Measurements from ENCODE around the gene CCNL2. TPM values are rescaled to one million over a fixed set of nuclear protein-coding genes. Genes with fewer than 3 reads are reported as not detected.

Gene CCNL2
- total and polyA plus RNA-seq, 8 donors, result 49.2 to 409 (median 84.1) TPM

DNA sequence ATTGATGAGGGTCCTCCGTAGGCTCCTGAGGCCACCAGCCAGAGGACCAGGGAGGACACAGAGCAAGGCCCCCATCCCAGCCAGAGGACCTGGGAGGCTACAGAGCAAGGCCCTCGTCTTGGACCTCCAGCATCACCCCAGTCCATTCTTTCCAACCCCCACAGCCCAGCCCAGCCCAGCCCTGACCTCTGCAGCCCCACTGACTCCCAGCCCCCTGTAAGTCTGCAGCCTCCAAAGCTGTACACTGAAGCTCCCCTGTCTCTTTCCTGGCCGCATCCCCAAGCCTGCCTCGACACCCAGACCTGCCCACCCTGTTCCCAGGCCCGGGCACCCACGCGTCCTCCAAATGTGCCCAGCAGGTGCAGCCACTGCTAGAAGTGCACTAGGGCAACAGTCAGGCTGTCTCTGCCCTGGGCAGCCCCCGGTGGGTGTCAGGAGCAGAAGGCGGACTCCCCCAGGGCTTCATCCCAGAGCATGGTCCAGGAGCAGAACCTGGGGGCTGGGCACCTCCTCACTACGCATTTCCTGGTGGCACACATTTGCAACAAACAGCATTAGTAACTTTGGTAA lies 52.0 kb downstream of the CCNL2 start:
- WGBS, 2 donors, result 42 to 52% methylated on average over 10 of the region's 10 CpGs
- ATAC-seq (no peak), FAIRE-seq (no peak), DNase-seq (peak in 1 of 6 donors; percentile 34)
- H3K9me3 ChIP-seq, result no peaks in the 10 kb centered on the region
- intact Hi-C loops (cut with DNase I), result no loop called here
- no peaks in the 10 kb centered on the region for H3K36me3 ChIP-seq
- peaks cover 8 to 20% (median 11%) of the 10 kb centered on the region in 3 donors for H3K4me1 ChIP-seq
- TF ChIP-seq, protein P1, sequence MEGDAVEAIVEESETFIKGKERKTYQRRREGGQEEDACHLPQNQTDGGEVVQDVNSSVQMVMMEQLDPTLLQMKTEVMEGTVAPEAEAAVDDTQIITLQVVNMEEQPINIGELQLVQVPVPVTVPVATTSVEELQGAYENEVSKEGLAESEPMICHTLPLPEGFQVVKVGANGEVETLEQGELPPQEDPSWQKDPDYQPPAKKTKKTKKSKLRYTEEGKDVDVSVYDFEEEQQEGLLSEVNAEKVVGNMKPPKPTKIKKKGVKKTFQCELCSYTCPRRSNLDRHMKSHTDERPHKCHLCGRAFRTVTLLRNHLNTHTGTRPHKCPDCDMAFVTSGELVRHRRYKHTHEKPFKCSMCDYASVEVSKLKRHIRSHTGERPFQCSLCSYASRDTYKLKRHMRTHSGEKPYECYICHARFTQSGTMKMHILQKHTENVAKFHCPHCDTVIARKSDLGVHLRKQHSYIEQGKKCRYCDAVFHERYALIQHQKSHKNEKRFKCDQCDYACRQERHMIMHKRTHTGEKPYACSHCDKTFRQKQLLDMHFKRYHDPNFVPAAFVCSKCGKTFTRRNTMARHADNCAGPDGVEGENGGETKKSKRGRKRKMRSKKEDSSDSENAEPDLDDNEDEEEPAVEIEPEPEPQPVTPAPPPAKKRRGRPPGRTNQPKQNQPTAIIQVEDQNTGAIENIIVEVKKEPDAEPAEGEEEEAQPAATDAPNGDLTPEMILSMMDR (IDR thresholded peaks at IDR 0.05), result no peak
- peak overlapping the region in 3 of 4 donors; percentile 66 to 78 (median 76) for H3K27ac ChIP-seq
- no peaks in the 10 kb centered on the region for H3K27me3 ChIP-seq
- H3K4me3 ChIP-seq, result peak overlapping the region in 3 of 4 donors; percentile 55 to 81 (median 68)

DNA sequence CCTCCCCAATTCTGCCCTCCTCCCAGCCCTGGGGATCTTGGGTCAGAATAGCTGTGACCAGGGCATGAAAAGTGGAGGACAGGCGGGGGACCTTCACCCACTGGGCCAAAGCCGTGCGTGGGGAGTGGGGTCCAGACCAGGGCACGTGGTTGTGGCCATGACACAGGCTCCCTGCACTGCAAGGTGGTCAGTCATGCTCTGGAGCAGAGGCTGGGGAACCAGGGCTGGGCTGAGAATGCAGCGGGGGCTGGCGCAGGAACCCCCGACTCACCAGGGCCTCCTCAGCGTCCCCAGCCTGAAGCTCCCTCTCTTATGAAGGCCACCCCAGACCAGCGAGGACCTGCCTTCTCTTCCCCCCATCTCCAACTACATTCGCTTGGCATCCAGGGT lies 52.6 kb downstream of the CCNL2 start:
- TF ChIP-seq, protein P1 (IDR thresholded peaks at IDR 0.05), result no peak
- H3K36me3 ChIP-seq, result no peaks in the 10 kb centered on the region
- H3K4me3 ChIP-seq, result no peak overlapping the region
- ATAC-seq (no peak), DNase-seq (peak in 1 of 6 donors; percentile 36), FAIRE-seq (no peak)
- no peak overlapping the region for H3K27ac ChIP-seq
- WGBS, 2 donors, result 73 to 85% methylated on average over 9 to 10 of the region's 10 CpGs
- H3K9me3 ChIP-seq, result no peaks in the 10 kb centered on the region
- H3K27me3 ChIP-seq, result no peaks in the 10 kb centered on the region
- intact Hi-C loops (cut with DNase I), result no loop called here
- peaks cover 8 to 20% (median 11%) of the 10 kb centered on the region in 3 donors for H3K4me1 ChIP-seq

DNA sequence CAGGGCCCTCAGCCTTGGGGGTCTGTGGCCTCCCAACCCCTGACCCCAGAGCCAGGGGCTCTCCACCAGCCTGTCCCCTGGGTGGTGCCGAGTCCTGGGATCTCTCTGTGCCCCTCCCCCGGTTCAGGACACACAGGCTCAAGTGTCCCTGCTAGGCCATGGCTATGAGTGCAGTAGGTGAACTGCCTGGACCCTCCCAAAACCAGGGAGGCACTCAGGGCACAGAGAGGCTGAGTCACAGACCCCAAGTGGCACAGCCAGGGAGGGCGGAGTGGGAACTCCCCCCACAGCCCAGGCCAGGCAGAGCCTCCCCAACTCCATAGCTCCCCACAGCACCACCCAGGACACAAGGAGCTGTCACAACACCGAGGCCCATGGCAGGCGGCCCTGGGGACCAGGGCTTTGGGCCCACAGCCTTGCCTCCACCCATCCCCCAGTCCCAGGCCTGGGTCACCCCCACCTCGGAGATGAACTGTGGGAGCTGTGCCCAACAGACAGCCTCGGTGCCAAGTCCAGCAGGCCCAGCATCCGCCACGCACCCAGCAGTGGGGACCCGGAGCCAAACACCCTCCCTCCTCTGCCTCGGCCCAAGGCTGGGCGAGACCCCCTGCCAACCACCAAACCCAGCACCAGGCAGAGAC lies 53.2 kb downstream of the CCNL2 start:
- Histone ChIP-seq H3K9me3 (no peaks in the 10 kb centered on the region), H3K36me3 (no peaks in the 10 kb centered on the region), H3K4me1 (peaks cover 8 to 20% (median 11%) of the 10 kb centered on the region in 3 donors), H3K4me3 (no peak overlapping the region), H3K27ac (no peak overlapping the region), H3K27me3 (no peaks in the 10 kb centered on the region)
- TF ChIP-seq, protein P1 (IDR thresholded peaks at IDR 0.05), result no peak
- WGBS, 2 donors, result 49 to 55% methylated on average over 12 of the region's 12 CpGs
- no peak for FAIRE-seq
- ATAC-seq, result no peak
- DNase-seq, result peak in 1 of 6 donors; percentile 52
- intact Hi-C loops (cut with DNase I), result no loop called here

DNA sequence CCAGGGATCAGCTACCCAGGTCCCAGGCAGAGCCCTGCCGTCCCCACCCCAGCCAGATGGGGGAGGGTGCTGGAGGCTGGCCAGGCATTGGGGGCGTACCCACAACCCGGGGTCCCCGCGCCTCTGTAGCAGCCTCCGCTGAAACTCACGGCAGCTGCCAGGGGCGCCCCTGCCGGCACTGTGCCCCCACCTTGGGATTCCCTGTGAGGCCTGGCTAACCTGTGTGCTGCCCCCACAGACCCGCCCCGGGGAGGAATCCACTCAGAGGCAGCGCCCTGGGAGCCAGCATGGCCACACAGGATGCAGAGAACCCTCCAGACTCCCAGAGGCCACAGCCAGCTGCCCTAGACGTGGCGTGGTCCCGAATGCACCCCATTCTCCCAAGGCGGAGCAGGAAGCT lies 53.8 kb downstream of the CCNL2 start:
- no peak overlapping the region for H3K4me3 ChIP-seq
- no peak for FAIRE-seq
- H3K27ac ChIP-seq, result no peak overlapping the region
- WGBS, 2 donors, result 73 to 76% methylated on average over 15 to 16 of the region's 16 CpGs
- no peaks in the 10 kb centered on the region for H3K36me3 ChIP-seq
- H3K27me3 ChIP-seq, result no peaks in the 10 kb centered on the region
- H3K9me3 ChIP-seq, result no peaks in the 10 kb centered on the region
- DNase-seq, result peak in 1 of 6 donors; percentile 57
- intact Hi-C loops (cut with DNase I), result no loop called here
- TF ChIP-seq, protein P1 (IDR thresholded peaks at IDR 0.05), result no peak
- no peak for ATAC-seq
- peaks cover 8 to 20% (median 11%) of the 10 kb centered on the region in 3 donors for H3K4me1 ChIP-seq
